ENCODE data around the gene KHK. TPM values are rescaled to one million over a fixed set of nuclear protein-coding genes. Genes with fewer than 3 reads are reported as not detected.

The KHK gene
- total and polyA plus RNA-seq, 2 of the 8 experiments (the other 6 are each of a cell fraction or from before 2014, with no cell fraction given), result 11.0 to 17.7 TPM

DNA sequence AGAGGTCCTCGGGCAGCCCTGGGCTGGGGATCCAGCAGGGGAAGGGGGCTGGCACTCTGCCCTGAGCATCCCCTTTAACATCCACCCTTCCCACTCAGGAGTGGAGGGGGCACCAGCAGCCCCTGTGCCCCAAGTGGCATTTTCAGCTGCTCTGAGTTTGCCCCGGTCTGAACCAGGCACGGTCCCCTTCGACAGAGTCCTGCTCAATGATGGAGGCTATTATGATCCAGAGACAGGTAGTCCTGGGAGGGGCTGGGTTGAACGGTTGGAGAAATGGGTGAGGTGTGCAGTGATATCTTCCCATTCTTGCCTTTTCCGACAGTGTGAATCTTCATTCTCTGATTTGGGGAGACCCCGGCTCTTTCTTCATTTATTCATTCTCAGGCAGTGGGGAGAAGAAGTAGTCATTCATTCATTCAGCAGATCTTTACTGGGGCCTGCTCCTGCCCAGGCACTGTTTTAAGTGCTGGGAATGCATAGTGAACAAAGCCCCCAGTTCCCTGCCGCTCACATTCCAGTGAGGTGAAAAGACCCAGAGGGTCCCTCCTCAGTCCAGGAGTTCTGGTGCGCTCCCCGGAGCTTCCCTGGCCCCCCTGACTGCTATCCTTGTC, 1.4 kb upstream of the KHK start:
- Histone ChIP-seq H2AK5ac (ENCODE audit: low read depth, low read length) (no peak overlapping the region), H3K23me2 (ENCODE audit: low read depth, low read length) (peaks cover 13% of the 10 kb centered on the region; the same call in 1 of the 2 replicates), H3K4ac (replicated peaks; ENCODE audit: insufficient read length, low read depth, low read length) (no peak overlapping the region), H3K9me3 (ENCODE audit: insufficient read depth in 2 of 2, low read depth in 1 of 2, low read length in 1 of 2) (no peaks in the 10 kb centered on the region), H2BK5ac (ENCODE audit: low read depth, low read length) (no peak overlapping the region), H3K4me2 (ENCODE audit: insufficient read depth in 1 of 2, low read depth in 2 of 2, low read length in 2 of 2) (peak overlapping the region; percentile 70 to 84), H2AFZ (ENCODE audit: low read length) (no peak overlapping the region), H2BK20ac (ENCODE audit: low read length) (0 out of 2 replicates have a peak overlapping the region, but pooled peaks have one; percentile 72), H2BK12ac (ENCODE audit: low read depth, low read length) (no peak overlapping the region; the same call in 1 of the 2 replicates), H3K79me2 (ENCODE audit: control insufficient read depth in 1 of 2, insufficient read depth in 2 of 2, low read length in 2 of 2) (no peaks in the 10 kb centered on the region), H3K4me3 (ENCODE audit: extremely low read depth in 1 of 4, insufficient read depth in 2 of 4, low read depth in 3 of 4, low read length in 4 of 4) (peak overlapping the region; percentile 44 to 75 (median 57); a peak in 7 of 8 replicates), H3K4me1 (replicated peaks in 1 of 4; ENCODE audit: control insufficient read depth in 3 of 4, insufficient read depth in 4 of 4, low read length in 3 of 4) (peaks cover 4 to 28% (median 10%) of the 10 kb centered on the region in 4 experiments; a peak in 6 of 7 replicates), H3K27me3 (replicated peaks in 1 of 4; ENCODE audit: control insufficient read depth in 3 of 4, extremely low read depth in 1 of 4, insufficient read depth in 3 of 4, low read length in 3 of 4) (peaks cover 0 to 9% (median 4%) of the 10 kb centered on the region in 4 experiments; a peak in 2 of 7 replicates), H2BK15ac (ENCODE audit: low read length) (no peak overlapping the region), H3K36me3 (ENCODE audit: control insufficient read depth in 2 of 4, insufficient read depth in 4 of 4, low read length in 3 of 4) (no peaks in the 10 kb centered on the region), H4K91ac (replicated peaks; ENCODE audit: insufficient read length, low read length) (no peak overlapping the region), H3K9ac (replicated peaks in 1 of 4; ENCODE audit: extremely low read depth in 1 of 4, low read depth in 3 of 4, low read length in 3 of 4) (peak overlapping the region in 1 of 4 experiments; percentile 50; a peak in 2 of 7 replicates), H3K79me1 (ENCODE audit: low read depth, low read length) (no peaks in the 10 kb centered on the region), H2BK120ac (replicated peaks; ENCODE audit: low read depth, low read length) (no peak overlapping the region), H4K8ac (ENCODE audit: extremely low read depth, insufficient read depth, low read length) (peak overlapping the region; percentile 85), H3K23ac (ENCODE audit: insufficient read length) (no peak overlapping the region), H3K18ac (ENCODE audit: extremely low read depth, low read length) (no peak overlapping the region), H3K56ac (replicated peaks; ENCODE audit: insufficient read length, low read depth, low read length) (no peak overlapping the region), H3K27ac (ENCODE audit: low read depth, low read length) (no peak overlapping the region), H4K5ac (ENCODE audit: insufficient read length, low read depth, low read length) (no peak overlapping the region), H4K20me1 (replicated peaks in 1 of 2; ENCODE audit: control insufficient read depth in 1 of 2, insufficient read depth in 2 of 2, low read length in 2 of 2) (peaks cover 0 to 1% of the 10 kb centered on the region in 2 experiments), H3K14ac (ENCODE audit: insufficient read length) (no peak overlapping the region)
- WGBS, 2 experiments (ENCODE audit: extremely low coverage in 1 of 2, insufficient coverage in 1 of 2, insufficient read length in 1 of 2, insufficient replicate concordance in 2 of 2, low coverage in 1 of 2, low lambda C conversion rate in 2 of 2, missing lambda C conversion rate in 1 of 2), result 62% methylated on average over 10 of the region's 10 CpGs; no CpG with 5 or more reads in 1 of the 2 experiments
- POLR2A ChIA-PET (ENCODE audit: partially characterized antibody), result interaction anchor here (0.6 to 5.9 kb wide), 8 partner anchors 12 to 271 kb away, joined by 3 to 63 read pairs (median 6); partner anchors contain the start of genes AGBL5, ATRAID, GTF3C2 and OST4
- CTCF ChIA-PET (ENCODE audit: partially characterized antibody), result interaction anchor here (0.7 to 16.5 kb wide), 12 partner anchors 8 to 206 kb away, joined by 3 to 160 read pairs (median 4); partner anchors contain the start of genes AGBL5 and PREB
- TF ChIP-seq, protein P1, sequence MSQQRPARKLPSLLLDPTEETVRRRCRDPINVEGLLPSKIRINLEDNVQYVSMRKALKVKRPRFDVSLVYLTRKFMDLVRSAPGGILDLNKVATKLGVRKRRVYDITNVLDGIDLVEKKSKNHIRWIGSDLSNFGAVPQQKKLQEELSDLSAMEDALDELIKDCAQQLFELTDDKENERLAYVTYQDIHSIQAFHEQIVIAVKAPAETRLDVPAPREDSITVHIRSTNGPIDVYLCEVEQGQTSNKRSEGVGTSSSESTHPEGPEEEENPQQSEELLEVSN (IDR thresholded peaks at IDR 0.05), result no peak
- 0 out of 2 replicates have a peak, but pooled peaks have one; percentile 27 for TF ChIP-seq TEAD4 (IDR thresholded peaks at IDR 0.05; ENCODE audit: low read depth, low read length)
- DNase-seq (ENCODE audit: low read depth in 1 of 2, low spot score in 2 of 2), result no peak
- no peak for FAIRE-seq
